ENCODE data around the gene NUP214. TPM values are rescaled to one million over a fixed set of nuclear protein-coding genes. Genes with fewer than 3 reads are reported as not detected.

Gene NUP214
- total and polyA plus RNA-seq, 2 of the 8 experiments (the other 6 are each of a cell fraction or from before 2014, with no cell fraction given): 28.6 to 50.2 TPM

DNA sequence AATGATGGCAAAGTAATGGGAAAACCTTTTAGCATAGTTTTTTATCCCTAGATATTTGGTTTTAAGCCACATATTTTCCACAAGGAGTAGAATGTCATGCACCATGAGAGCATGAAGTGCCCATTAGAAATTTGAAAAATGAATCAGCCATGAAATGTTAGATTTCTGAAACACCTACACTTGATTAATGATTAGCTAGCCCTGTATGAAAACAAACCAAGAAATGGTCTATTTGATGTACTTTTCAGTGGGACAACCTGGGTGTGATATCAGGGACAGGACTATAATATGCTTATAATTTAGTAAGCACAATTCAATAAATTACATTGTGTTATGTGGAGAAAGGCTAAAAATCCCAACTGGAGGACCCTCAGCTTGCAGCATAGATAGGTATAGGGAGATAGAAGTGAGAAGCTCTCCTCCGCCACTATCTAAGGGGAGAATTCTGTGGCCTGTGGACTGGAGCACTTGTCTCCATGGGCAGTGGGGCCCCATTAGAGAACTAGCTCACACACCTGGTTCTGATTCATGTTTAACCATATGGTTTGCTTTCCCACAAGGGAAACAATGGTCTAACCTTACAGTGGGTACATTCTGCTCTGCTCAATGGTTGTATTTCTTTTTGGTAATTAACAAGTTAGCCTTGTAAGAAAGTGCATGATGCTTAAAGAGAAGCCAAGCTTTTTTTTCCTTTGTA, 35.2 kb downstream of the NUP214 start:
- Histone ChIP-seq H2BK5ac (ENCODE audit: low read depth, low read length) (no peak overlapping the region), H3K23ac (ENCODE audit: insufficient read length) (no peak overlapping the region), H2BK15ac (ENCODE audit: low read length) (no peak overlapping the region), H3K14ac (ENCODE audit: insufficient read length) (no peak overlapping the region), H2BK120ac (replicated peaks; ENCODE audit: low read depth, low read length) (no peak overlapping the region), H4K91ac (replicated peaks; ENCODE audit: insufficient read length, low read length) (no peak overlapping the region), H4K8ac (ENCODE audit: extremely low read depth, insufficient read depth, low read length) (no peak overlapping the region), H3K4me2 (ENCODE audit: insufficient read depth in 1 of 2, low read depth in 2 of 2, low read length in 2 of 2) (no peak overlapping the region), H4K5ac (ENCODE audit: insufficient read length, low read depth, low read length) (no peak overlapping the region), H3K18ac (ENCODE audit: extremely low read depth, low read length) (no peak overlapping the region), H3K9ac (replicated peaks in 1 of 4; ENCODE audit: extremely low read depth in 1 of 4, low read depth in 3 of 4, low read length in 3 of 4) (no peak overlapping the region), H3K27me3 (replicated peaks in 1 of 4; ENCODE audit: control insufficient read depth in 3 of 4, extremely low read depth in 1 of 4, insufficient read depth in 3 of 4, low read length in 3 of 4) (no peaks in the 10 kb centered on the region), H3K79me1 (ENCODE audit: low read depth, low read length) (no peaks in the 10 kb centered on the region), H2AK5ac (ENCODE audit: low read depth, low read length) (no peak overlapping the region), H4K20me1 (replicated peaks in 1 of 2; ENCODE audit: control insufficient read depth in 1 of 2, insufficient read depth in 2 of 2, low read length in 2 of 2) (no peaks in the 10 kb centered on the region), H2BK20ac (ENCODE audit: low read length) (no peak overlapping the region), H3K9me3 (ENCODE audit: insufficient read depth in 2 of 2, low read depth in 1 of 2, low read length in 1 of 2) (no peaks in the 10 kb centered on the region), H2BK12ac (ENCODE audit: low read depth, low read length) (no peak overlapping the region), H3K4me3 (ENCODE audit: extremely low read depth in 1 of 4, insufficient read depth in 2 of 4, low read depth in 3 of 4, low read length in 4 of 4) (no peak overlapping the region), H2AFZ (ENCODE audit: low read length) (no peak overlapping the region), H3K4ac (replicated peaks; ENCODE audit: insufficient read length, low read depth, low read length) (no peak overlapping the region), H3K36me3 (ENCODE audit: control insufficient read depth in 2 of 4, insufficient read depth in 4 of 4, low read length in 3 of 4) (peaks cover 8 to 45% (median 26%) of the 10 kb centered on the region in 4 experiments), H3K79me2 (ENCODE audit: control insufficient read depth in 1 of 2, insufficient read depth in 2 of 2, low read length in 2 of 2) (no peaks in the 10 kb centered on the region), H3K23me2 (ENCODE audit: low read depth, low read length) (no peaks in the 10 kb centered on the region), H3K56ac (replicated peaks; ENCODE audit: insufficient read length, low read depth, low read length) (no peak overlapping the region), H3K4me1 (replicated peaks in 1 of 4; ENCODE audit: control insufficient read depth in 3 of 4, insufficient read depth in 4 of 4, low read length in 3 of 4) (no peaks in the 10 kb centered on the region), H3K27ac (ENCODE audit: low read depth, low read length) (no peak overlapping the region)
- ChIA-PET CTCF (ENCODE audit: partially characterized antibody) (interaction anchor here (0.6 kb wide), 1 partner anchor 1368 kb away, joined by 3 read pairs; no protein-coding TSS in a partner anchor), POLR2A (ENCODE audit: partially characterized antibody) (interaction anchor here (1.6 kb wide), 1 partner anchor 47 kb away, joined by 4 read pairs; no protein-coding TSS in a partner anchor)
- FAIRE-seq: no peak
- TF ChIP-seq POLR2AphosphoS5 (IDR thresholded peaks at IDR 0.05; ENCODE audit: low read depth, low read length) (no peak), EP300 (IDR thresholded peaks at IDR 0.05; ENCODE audit: borderline replicate concordance in 1 of 2, low read depth in 2 of 2, low read length in 2 of 2) (no peak), CEBPB (IDR thresholded peaks at IDR 0.05; ENCODE audit: low read depth, low read length) (no peak), CTCF (IDR thresholded peaks at IDR 0.05; ENCODE audit: control extremely low read depth in 1 of 3, insufficient read depth in 1 of 3, low read depth in 1 of 3, low read length in 3 of 3) (no peak), ASH2L (IDR thresholded peaks at IDR 0.05; ENCODE audit: low read length) (no peak)
- 95% methylated on average over 1 of the region's 1 CpG; no CpG with 5 or more reads in 1 of the 2 experiments for WGBS, 2 experiments (ENCODE audit: extremely low coverage in 1 of 2, insufficient coverage in 1 of 2, insufficient read length in 1 of 2, insufficient replicate concordance in 2 of 2, low coverage in 1 of 2, low lambda C conversion rate in 2 of 2, missing lambda C conversion rate in 1 of 2)
- no peak for DNase-seq (ENCODE audit: low read depth in 1 of 2, low spot score in 2 of 2)

Data from H1 (cell line).